Activated CD4-positive, alpha-beta T cell treated with anti-CD3 and anti-CD28 coated beads, Interleukin-2, amount 50 U/mL, for 1 hour (primary cell): ENCODE data around the gene LRFN5.
"Not testable (repeated sequence)": the region's sequence is repeated elsewhere in the genome, so short reads cannot be mapped to it uniquely, and the experiment has no call there.

Experiments
- DNase-seq: peaks from one replicate; pipeline ENCODE4 v3.0.0-alpha.2; 2020

Gene LRFN5

GRCh38 chr14:41911155-41911554 lies 304.5 kb downstream of the LRFN5 start:
- not testable (repeated sequence) for DNase-seq

- DNase-seq = no peak
Measured at GRCh38 chr14:41913398-41913797, 306.7 kb downstream of the LRFN5 start.

GRCh38 chr14:41915732-41916131 lies 309.1 kb downstream of the LRFN5 start:
- DNase-seq = no peak

- no peak for DNase-seq
Measured at GRCh38 chr14:41916313-41916712, 309.6 kb downstream of the LRFN5 start.

GRCh38 chr14:41925409-41925808 lies 318.7 kb downstream of the LRFN5 start:
- DNase-seq = no peak

- no peak for DNase-seq
Measured at GRCh38 chr14:41950428-41951151, 343.9 kb downstream of the LRFN5 start.
